GM20000 (cell line): ENCODE data around the gene TATDN3.
"Not testable (repeated sequence)": the region's sequence is repeated elsewhere in the genome, so short reads cannot be mapped to it uniquely, and the experiment has no call there.

Experiments used
- DNase-seq: peaks from one replicate; pipeline ENCODE4 v3.0.0; 2012; ENCODE audit warnings: low spot score
- TF ChIP-seq, protein P1 (sequence below): IDR thresholded peaks from 2 replicates; pipeline ENCODE4 v1.5.1; 2012; ENCODE audit warnings: mild to moderate bottlenecking, control low read depth; ENCODE audit errors: extremely low read depth, missing control alignments

The TATDN3 gene

GRCh38 chr1:212762839-212763238 lies 28.9 kb upstream of the TATDN3 start:
- no peak for DNase-seq
- TF ChIP-seq, protein P1, sequence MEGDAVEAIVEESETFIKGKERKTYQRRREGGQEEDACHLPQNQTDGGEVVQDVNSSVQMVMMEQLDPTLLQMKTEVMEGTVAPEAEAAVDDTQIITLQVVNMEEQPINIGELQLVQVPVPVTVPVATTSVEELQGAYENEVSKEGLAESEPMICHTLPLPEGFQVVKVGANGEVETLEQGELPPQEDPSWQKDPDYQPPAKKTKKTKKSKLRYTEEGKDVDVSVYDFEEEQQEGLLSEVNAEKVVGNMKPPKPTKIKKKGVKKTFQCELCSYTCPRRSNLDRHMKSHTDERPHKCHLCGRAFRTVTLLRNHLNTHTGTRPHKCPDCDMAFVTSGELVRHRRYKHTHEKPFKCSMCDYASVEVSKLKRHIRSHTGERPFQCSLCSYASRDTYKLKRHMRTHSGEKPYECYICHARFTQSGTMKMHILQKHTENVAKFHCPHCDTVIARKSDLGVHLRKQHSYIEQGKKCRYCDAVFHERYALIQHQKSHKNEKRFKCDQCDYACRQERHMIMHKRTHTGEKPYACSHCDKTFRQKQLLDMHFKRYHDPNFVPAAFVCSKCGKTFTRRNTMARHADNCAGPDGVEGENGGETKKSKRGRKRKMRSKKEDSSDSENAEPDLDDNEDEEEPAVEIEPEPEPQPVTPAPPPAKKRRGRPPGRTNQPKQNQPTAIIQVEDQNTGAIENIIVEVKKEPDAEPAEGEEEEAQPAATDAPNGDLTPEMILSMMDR = no peak

DNA sequence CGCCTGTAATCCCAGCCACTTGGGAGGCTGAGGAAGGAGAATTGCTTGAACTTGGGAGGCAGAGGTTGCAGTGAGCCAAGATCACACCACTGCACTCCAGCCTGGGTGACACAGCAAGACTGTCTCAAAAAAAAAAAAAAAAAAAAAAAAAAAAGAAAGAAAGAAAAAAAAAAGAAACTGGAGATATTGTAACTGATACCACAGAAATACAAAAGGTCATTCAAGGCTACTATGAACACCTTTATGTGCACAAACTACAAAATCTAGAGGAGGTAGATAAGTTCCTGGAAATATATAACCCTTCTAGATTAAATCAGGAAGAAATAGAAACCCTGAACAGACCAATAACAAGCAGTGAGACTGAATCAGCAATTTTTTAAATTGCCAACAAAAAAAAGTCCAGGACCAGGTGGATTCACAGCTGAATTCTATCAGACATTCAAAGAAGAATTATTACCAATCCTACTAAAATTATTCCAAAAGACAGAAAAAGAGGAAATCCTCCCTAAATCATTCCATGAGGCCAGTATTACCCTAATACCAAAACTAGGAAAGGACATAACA lies 26.9 kb upstream of the TATDN3 start:
- not testable (repeated sequence) for DNase-seq

- not testable (repeated sequence) for DNase-seq
These were observed 24.9 kb upstream of the TATDN3 start for GRCh38 chr1:212766825-212767224.

DNA sequence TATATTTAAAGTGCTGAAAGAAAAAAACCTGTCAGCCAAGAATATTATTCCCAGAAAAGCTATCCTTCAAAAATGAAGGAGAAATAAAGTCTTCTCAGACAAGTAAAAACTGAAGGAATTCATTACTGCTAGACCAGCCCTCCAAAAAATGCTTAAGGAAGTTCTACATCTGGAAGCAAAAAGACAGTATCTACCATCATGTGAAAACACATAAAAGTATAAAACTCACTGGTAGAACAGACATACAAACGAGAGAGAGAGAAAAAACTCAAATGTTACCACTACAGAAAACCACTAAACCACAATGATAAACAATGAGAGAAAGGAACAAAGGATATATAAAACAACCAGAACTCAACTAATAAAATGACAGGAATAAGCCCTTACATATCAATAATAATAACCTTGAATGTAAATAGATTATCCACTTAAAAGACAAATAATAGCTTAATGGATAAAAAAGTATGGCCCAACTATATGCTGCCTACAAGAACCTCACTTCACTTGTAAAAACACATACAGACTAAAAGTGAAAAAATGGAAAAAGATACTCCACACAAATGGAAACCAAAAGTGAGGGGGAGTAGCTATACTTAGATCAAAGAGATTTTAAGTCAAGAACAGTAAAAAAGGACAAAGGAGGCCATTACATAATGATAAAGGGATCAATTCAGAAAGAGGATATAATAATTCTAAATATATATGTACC lies 22.1 kb upstream of the TATDN3 start:
- DNase-seq = no peak
- TF ChIP-seq, protein P1 = no peak

- TF ChIP-seq, protein P1 = no peak
- no peak for DNase-seq
These were observed 20.4 kb upstream of the TATDN3 start for GRCh38 chr1:212771341-212771740.

DNA sequence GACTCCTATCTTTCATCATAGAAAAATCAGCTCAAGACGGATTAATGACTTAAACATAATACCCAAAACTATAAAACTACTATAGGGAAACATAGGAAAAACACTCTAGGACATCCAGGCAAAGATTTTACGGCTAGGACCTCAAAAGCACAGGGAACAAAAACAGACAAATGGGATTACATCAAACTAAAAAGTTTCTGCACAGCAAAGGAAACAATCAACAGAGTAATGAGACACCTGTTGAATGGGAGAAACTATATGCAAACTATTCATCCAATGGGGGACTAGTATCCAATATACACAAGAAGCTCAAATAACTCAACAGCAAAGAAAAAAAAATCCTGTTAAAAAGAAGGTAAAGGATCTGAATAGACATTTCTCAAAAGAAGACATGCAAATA lies 18.7 kb upstream of the TATDN3 start:
- TF ChIP-seq, protein P1 = no peak
- DNase-seq = no peak

- no peak for DNase-seq
- TF ChIP-seq, protein P1 = no peak
These were observed 17.1 kb upstream of the TATDN3 start for GRCh38 chr1:212774584-212774983.

DNA sequence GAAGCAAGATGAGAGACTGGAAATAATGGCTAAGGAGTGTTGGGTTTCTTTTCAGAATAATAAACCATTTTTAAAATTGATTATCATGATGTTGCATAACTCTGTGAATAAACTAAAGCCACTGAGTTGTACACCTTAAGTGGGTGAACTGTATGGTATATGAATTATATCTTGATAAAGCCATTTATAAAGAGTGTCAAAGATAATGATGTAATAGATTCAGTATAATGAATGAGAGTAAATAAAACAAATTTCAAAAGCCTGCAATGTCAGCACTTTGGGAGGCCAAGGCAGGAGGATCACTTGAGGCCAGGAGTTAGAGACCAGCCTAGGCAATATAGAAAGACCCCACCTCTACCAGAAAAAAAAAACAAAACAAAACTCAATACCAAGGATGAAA lies 16.5 kb upstream of the TATDN3 start:
- TF ChIP-seq, protein P1 = no peak
- no peak for DNase-seq
